HepG2 (cell line): ENCODE results near the gene EDC3. TPM values are rescaled to one million over a fixed set of nuclear protein-coding genes. Genes with fewer than 3 reads are reported as not detected.
A peak's percentile ranks its signal among the peaks of the same experiment; 100 is the strongest.

ENCODE experiments used
- ARNT2 ChIP-seq: sonication (generic); formaldehyde crosslinking; IDR thresholded peaks from 2 replicates; pipeline ENCODE4 v1.8.0; 2022; ENCODE audit warnings: mild to moderate bottlenecking, low read depth, missing genetic modification reagents, moderate library complexity
- ELF1 ChIP-seq: sonication (generic); formaldehyde crosslinking; IDR thresholded peaks from 2 replicates; pipeline ENCODE4 v1.4.0; 2020; ENCODE audit warnings: missing genetic modification reagents
- ELF3 ChIP-seq: IDR thresholded peaks from 2 replicates; pipeline ENCODE4 v1.6.1; 2016; ENCODE audit warnings: missing genetic modification reagents, missing compliant biosample characterization
- KAT7 ChIP-seq: IDR thresholded peaks from 2 replicates; pipeline ENCODE4 v1.6.1; 2018; ENCODE audit warnings: borderline replicate concordance, missing compliant biosample characterization
- PAWR ChIP-seq: sonication (generic); formaldehyde crosslinking; IDR thresholded peaks from 2 replicates; pipeline ENCODE4 v1.4.0; 2020; ENCODE audit warnings: missing genetic modification reagents, mild to moderate bottlenecking, borderline replicate concordance
- PBX3 ChIP-seq: sonication (generic); formaldehyde crosslinking; IDR thresholded peaks from 2 replicates; pipeline ENCODE4 v1.8.1; 2023; ENCODE audit warnings: missing genetic modification reagents, inconsistent platforms, borderline replicate concordance
- SP4 ChIP-seq: sonication (generic); formaldehyde crosslinking; IDR thresholded peaks from 2 replicates; pipeline ENCODE4 v1.8.1; 2023; ENCODE audit warnings: mild to moderate bottlenecking, missing genetic modification reagents
- TAF15 ChIP-seq: fragments of 200-400 bp; formaldehyde crosslinking; IDR thresholded peaks from one replicate; pipeline ENCODE4 v1.6.1; 2018; ENCODE audit warnings: mild to moderate bottlenecking, low read depth, low read length; ENCODE audit not compliant: poor library complexity, severe bottlenecking
- U2AF2 ChIP-seq: fragments of 200-400 bp; formaldehyde crosslinking; IDR thresholded peaks from 2 replicates; pipeline ENCODE4 v1.6.1; 2017; ENCODE audit warnings: low read depth, mild to moderate bottlenecking, low read length
- ZBED4 ChIP-seq: sonication (generic); formaldehyde crosslinking; IDR thresholded peaks from 2 replicates; pipeline ENCODE4 v1.4.0; 2020; ENCODE audit warnings: missing genetic modification reagents, borderline replicate concordance
- ZIK1 ChIP-seq: sonication (generic); formaldehyde crosslinking; IDR thresholded peaks from 2 replicates; pipeline ENCODE4 v1.5.0; 2020; ENCODE audit warnings: mild to moderate bottlenecking, low read depth, missing genetic modification reagents, borderline replicate concordance
- polyA plus RNA-seq, 8 experiments: library from polyadenylated mRNA; depleted of rRNA in 3 of 8; stranded (reverse) in 7 of 8; unstranded in 1 of 8; fragments of >200 nt; fragmentation: Illumina TruSeq in 4 of 8; extraction: Trizol in 4 of 8; gene quantifications; 2 replicates each; pipeline versions ENCODE4 v1.2.1 to v1.2.3, GENCODE V29; 2011 to 2016; ENCODE audit warnings: low read depth in 4 of 8, missing spikeins in 1 of 8, mixed read lengths in 1 of 8; ENCODE audit not compliant: insufficient read depth in 1 of 8
- total RNA-seq, 5 experiments: library from RNA; depleted of rRNA; stranded (reverse); fragments of >200 nt; fragmentation: Illumina TruSeq; extraction: Trizol; gene quantifications; 2 replicates each; pipeline ENCODE4 v1.2.3, GENCODE V29; 2016; ENCODE audit warnings: low read depth in 1 of 5
- TF ChIP-seq, protein P1 (sequence below): sonication (generic); formaldehyde crosslinking; IDR thresholded peaks from 2 replicates; pipeline ENCODE4 v1.4.0; 2020; ENCODE audit warnings: missing genetic modification reagents
- TF ChIP-seq, protein P2 (sequence below): sonication (generic); formaldehyde crosslinking; IDR thresholded peaks from 2 replicates; pipeline ENCODE4 v1.4.0; 2020; ENCODE audit warnings: low read depth, missing genetic modification reagents

The EDC3 gene
- total and polyA plus RNA-seq, 2 of the 13 experiments (the other 11 are each of a cell fraction or from before 2014, with no cell fraction given): 17.4 to 32.0 TPM

GRCh38 chr15:74616366-74616939, 79.4 kb downstream of the EDC3 start (continued):
- TF ChIP-seq ZBED4 (CRISPR knock-in tag): no peak
- TF ChIP-seq, protein P1, sequence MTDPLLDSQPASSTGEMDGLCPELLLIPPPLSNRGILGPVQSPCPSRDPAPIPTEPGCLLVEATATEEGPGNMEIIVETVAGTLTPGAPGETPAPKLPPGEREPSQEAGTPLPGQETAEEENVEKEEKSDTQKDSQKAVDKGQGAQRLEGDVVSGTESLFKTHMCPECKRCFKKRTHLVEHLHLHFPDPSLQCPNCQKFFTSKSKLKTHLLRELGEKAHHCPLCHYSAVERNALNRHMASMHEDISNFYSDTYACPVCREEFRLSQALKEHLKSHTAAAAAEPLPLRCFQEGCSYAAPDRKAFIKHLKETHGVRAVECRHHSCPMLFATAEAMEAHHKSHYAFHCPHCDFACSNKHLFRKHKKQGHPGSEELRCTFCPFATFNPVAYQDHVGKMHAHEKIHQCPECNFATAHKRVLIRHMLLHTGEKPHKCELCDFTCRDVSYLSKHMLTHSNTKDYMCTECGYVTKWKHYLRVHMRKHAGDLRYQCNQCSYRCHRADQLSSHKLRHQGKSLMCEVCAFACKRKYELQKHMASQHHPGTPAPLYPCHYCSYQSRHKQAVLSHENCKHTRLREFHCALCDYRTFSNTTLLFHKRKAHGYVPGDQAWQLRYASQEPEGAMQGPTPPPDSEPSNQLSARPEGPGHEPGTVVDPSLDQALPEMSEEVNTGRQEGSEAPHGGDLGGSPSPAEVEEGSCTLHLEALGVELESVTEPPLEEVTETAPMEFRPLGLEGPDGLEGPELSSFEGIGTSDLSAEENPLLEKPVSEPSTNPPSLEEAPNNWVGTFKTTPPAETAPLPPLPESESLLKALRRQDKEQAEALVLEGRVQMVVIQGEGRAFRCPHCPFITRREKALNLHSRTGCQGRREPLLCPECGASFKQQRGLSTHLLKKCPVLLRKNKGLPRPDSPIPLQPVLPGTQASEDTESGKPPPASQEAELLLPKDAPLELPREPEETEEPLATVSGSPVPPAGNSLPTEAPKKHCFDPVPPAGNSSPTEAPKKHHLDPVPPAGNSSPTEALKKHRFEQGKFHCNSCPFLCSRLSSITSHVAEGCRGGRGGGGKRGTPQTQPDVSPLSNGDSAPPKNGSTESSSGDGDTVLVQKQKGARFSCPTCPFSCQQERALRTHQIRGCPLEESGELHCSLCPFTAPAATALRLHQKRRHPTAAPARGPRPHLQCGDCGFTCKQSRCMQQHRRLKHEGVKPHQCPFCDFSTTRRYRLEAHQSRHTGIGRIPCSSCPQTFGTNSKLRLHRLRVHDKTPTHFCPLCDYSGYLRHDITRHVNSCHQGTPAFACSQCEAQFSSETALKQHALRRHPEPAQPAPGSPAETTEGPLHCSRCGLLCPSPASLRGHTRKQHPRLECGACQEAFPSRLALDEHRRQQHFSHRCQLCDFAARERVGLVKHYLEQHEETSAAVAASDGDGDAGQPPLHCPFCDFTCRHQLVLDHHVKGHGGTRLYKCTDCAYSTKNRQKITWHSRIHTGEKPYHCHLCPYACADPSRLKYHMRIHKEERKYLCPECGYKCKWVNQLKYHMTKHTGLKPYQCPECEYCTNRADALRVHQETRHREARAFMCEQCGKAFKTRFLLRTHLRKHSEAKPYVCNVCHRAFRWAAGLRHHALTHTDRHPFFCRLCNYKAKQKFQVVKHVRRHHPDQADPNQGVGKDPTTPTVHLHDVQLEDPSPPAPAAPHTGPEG (CRISPR knock-in tag): no peak
- no peak for TF ChIP-seq TAF15
- TF ChIP-seq U2AF2: no peak
- TF ChIP-seq ELF3 (CRISPR knock-in tag): peak; percentile 40; the same call in 1 of the 2 replicates
- no peak for TF ChIP-seq PAWR (CRISPR knock-in tag)
- no peak for TF ChIP-seq ZIK1 (CRISPR knock-in tag)
- TF ChIP-seq, protein P2, sequence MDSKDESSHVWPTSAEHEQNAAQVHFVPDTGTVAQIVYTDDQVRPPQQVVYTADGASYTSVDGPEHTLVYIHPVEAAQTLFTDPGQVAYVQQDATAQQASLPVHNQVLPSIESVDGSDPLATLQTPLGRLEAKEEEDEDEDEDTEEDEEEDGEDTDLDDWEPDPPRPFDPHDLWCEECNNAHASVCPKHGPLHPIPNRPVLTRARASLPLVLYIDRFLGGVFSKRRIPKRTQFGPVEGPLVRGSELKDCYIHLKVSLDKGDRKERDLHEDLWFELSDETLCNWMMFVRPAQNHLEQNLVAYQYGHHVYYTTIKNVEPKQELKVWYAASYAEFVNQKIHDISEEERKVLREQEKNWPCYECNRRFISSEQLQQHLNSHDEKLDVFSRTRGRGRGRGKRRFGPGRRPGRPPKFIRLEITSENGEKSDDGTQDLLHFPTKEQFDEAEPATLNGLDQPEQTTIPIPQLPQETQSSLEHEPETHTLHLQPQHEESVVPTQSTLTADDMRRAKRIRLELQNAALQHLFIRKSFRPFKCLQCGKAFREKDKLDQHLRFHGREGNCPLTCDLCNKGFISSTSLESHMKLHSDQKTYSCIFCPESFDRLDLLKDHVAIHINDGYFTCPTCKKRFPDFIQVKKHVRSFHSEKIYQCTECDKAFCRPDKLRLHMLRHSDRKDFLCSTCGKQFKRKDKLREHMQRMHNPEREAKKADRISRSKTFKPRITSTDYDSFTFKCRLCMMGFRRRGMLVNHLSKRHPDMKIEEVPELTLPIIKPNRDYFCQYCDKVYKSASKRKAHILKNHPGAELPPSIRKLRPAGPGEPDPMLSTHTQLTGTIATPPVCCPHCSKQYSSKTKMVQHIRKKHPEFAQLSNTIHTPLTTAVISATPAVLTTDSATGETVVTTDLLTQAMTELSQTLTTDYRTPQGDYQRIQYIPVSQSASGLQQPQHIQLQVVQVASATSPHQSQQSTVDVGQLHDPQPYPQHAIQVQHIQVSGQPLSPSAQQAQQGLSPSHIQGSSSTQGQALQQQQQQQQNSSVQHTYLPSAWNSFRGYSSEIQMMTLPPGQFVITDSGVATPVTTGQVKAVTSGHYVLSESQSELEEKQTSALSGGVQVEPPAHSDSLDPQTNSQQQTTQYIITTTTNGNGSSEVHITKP (CRISPR knock-in tag): no peak
- no peak for TF ChIP-seq SP4 (CRISPR knock-in tag)
- 0 out of 2 replicates have a peak, but pooled peaks have one; percentile 6 for TF ChIP-seq PBX3 (CRISPR knock-in tag)
- no peak for TF ChIP-seq ARNT2 (CRISPR knock-in tag)
- TF ChIP-seq ELF1 (CRISPR knock-in tag): peak; percentile 36; the same call in 1 of the 2 replicates
- no peak for TF ChIP-seq KAT7 (CRISPR knock-in tag)
